ENCODE results near the gene LTO1. TPM values are rescaled to one million over a fixed set of nuclear protein-coding genes. Genes with fewer than 3 reads are reported as not detected.

Gene LTO1
- 28.7 to 38.5 TPM (median 32.2 TPM) in 5 replicates for total RNA-seq (2022; extraction: Qiagen RNA extraction; ENCODE audit: low read depth)

GRCh38 chr11:69674886-69675714 is at the start of gene LTO1:
TSS of gene LTO1 (minus strand) at chr11:69675353. CDS start at chr11:69675239, 114 bp downstream.

GRCh38 chr11:69703768-69704507 is 28.8 kb upstream of the LTO1 start, which contains the start of gene FGF19:
TSS of gene FGF19 (minus strand) at chr11:69704022. CDS start at chr11:69703876, 146 bp downstream.

GRCh38 chr11:69640995-69641581 is 34.1 kb downstream of the LTO1 start, which contains the start of gene CCND1:
TSS of gene CCND1 (plus strand) at chr11:69641156. CDS start at chr11:69641314, 158 bp downstream.

Other genes starting within 250 kb of the LTO1 start
- not detected in 5 replicates for gene LINC01488, start 193.7 kb downstream of the LTO1 start, total RNA-seq (2022; extraction: Qiagen RNA extraction; ENCODE audit: low read depth)
- 157 to 270 TPM (median 221 TPM) in 5 replicates for gene CCND1, start 34.2 kb downstream of the LTO1 start, total RNA-seq (2022; extraction: Qiagen RNA extraction; ENCODE audit: low read depth)
- gene FGF19, start 28.7 kb upstream of the LTO1 start, total RNA-seq (2022; extraction: Qiagen RNA extraction; ENCODE audit: low read depth): 0.09 to 0.14 TPM (median 0.10 TPM) in 4 of 5 replicates, not detected in the other
- gene FGF4, start 100.0 kb upstream of the LTO1 start, total RNA-seq (2022; extraction: Qiagen RNA extraction; ENCODE audit: low read depth): not detected in 5 replicates
- gene FGF3, start 144.1 kb upstream of the LTO1 start, total RNA-seq (2022; extraction: Qiagen RNA extraction; ENCODE audit: low read depth): not detected in 5 replicates

Measured in A549 treated with ZK216348 at 1 μM for 4 hours (cell line).